Kidney (tissue), 14 donors: ENCODE results near the gene GRK1. TPM values are rescaled to one million over a fixed set of nuclear protein-coding genes. Genes with fewer than 3 reads are reported as not detected.
A peak's percentile ranks its signal among the peaks of the same experiment; 100 is the strongest.

Experiments used
- DNase-seq, 5 donors: peaks; one replicate each; pipeline ENCODE4 v3.0.0-alpha.2; 2013 to 2020
- FAIRE-seq: peaks from 2 replicates; lab custom pipeline; 2012; peaks lifted over from hg19 to GRCh38; lab: Jason Lieb, UNC
- H3K27ac ChIP-seq, 2 donors: one replicate each; pipeline ENCODE4 v1.7.0; 2013; ENCODE audit warnings: low read depth in 2 of 2, low read length in 2 of 2, inconsistent platforms in 1 of 2
- H3K27me3 ChIP-seq: one replicate; pipeline ENCODE4 v1.7.1; 2013; ENCODE audit warnings: low read length, inconsistent platforms; ENCODE audit not compliant: control insufficient read depth, insufficient read depth
- H3K36me3 ChIP-seq, 3 donors: one replicate each; pipeline versions ENCODE4 v1.7.0 to v1.7.1; 2013; ENCODE audit warnings: low read length in 3 of 3, control low read depth in 1 of 3, inconsistent platforms in 1 of 3; ENCODE audit not compliant: insufficient read depth in 3 of 3, control insufficient read depth in 2 of 3
- H3K4me1 ChIP-seq, 3 donors: one replicate each; pipeline versions ENCODE4 v1.7.0 to v1.7.1; 2013; ENCODE audit warnings: low read length in 3 of 3, inconsistent platforms in 1 of 3, low read depth in 1 of 3; ENCODE audit not compliant: control insufficient read depth in 2 of 3, insufficient read depth in 2 of 3
- H3K4me3 ChIP-seq, 3 donors: one replicate each; pipeline versions ENCODE4 v1.7.0 to v1.8.1; 2013; ENCODE audit warnings: low read length in 3 of 3, control low read depth in 1 of 3, inconsistent platforms in 1 of 3
- H3K9ac ChIP-seq, 3 donors: one replicate each; pipeline versions ENCODE4 v1.7.0 to v1.7.1; 2013; ENCODE audit warnings: low read length in 3 of 3, control low read depth in 1 of 3, inconsistent platforms in 1 of 3
- H3K9me3 ChIP-seq, 3 donors: one replicate each; pipeline versions ENCODE4 v1.7.0 to v1.7.1; 2013; ENCODE audit warnings: low read length in 3 of 3, control low read depth in 1 of 3, inconsistent platforms in 1 of 3; ENCODE audit not compliant: control insufficient read depth in 2 of 3, insufficient read depth in 1 of 3
- intact Hi-C: fragments of 100-400 bp; cut with DNase I; formaldehyde crosslinking; loops from one replicate; pipeline ENCODE4 v1.11.1; 2022
- polyA plus RNA-seq: library from polyadenylated mRNA; stranded (reverse); fragments of 350-450 nt; fragmentation: Illumina TruSeq; extraction: RNeasy Lipid Tissue Mini Kit (QIAGEN cat#74804); gene quantifications from one replicate; pipeline ENCODE4 v1.2.3, GENCODE V29; 2014; ENCODE audit warnings: low read depth, low replicate concordance; ENCODE audit not compliant: insufficient read depth
- total RNA-seq: library from RNA; stranded (reverse); fragmentation: NEBNext Ultra II Directional; extraction: Animal tissue kit (Norgen Biotek cat#: 25700); gene quantifications from one replicate; pipeline ENCODE4 v1.2.1, GENCODE V29; 2021
- TF ChIP-seq, protein P1 (sequence below): IDR thresholded peaks from 3 replicates; pipeline ENCODE4 v1.5.1; 2012; ENCODE audit warnings: mild to moderate bottlenecking, moderate library complexity, borderline replicate concordance; ENCODE audit not compliant: insufficient read depth; ENCODE audit errors: extremely low read depth
- donor health status: control.
- donor health status: control.
- donor health status: control.
- donor health status: control.
- donor health status: control.
- donor health status: DM: yes; HTN: yes; CAD: no.
- donor health status: Normal renal cell carcinoma (clear cell type).

Gene GRK1
- total and polyA plus RNA-seq, 2 donors from 2014 or later: not detected

DNA sequence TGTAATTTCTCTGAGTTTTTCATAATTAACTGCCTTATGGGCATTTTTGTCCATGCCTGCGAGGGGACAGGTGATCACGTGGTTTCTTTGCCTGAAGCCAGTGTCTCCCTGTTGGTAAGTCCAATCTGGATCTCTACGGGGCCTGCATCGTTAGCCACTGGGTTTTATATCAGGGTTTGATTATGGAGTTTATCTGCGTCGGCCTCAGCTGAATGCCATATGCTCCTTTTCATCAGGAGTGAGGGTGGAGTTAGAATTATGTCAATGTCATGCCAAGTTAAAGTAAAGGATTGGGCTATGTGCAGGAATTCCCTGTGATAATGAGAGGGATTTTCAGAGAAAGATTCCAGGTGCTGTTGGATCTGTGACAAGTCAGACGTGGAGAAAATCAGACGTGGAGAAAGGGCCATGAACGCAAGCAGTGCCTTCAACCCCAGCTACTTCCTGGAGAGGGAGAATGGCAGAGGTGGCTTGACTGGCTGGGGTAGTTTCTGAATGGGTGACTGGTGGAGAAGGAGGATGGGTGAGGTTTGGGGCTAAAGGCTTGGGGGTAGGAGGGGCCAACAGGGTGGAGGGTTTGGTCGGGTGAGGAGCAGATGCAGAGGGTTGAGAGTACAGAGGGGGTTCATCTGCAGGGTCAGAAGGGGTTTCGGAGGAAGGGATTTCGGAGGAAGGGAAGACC, 116.3 kb downstream of the GRK1 start:
- Histone ChIP-seq H3K4me1 (no peaks in the 10 kb centered on the region), H3K27ac (no peak overlapping the region), H3K4me3 (no peak overlapping the region), H3K27me3 (no peaks in the 10 kb centered on the region), H3K9me3 (no peaks in the 10 kb centered on the region), H3K36me3 (no peaks in the 10 kb centered on the region), H3K9ac (no peak overlapping the region)
- FAIRE-seq: no peak
- DNase-seq: peak in 1 of 5 donors; percentile 7
- intact Hi-C loops: no loop called here
- TF ChIP-seq, protein P1, sequence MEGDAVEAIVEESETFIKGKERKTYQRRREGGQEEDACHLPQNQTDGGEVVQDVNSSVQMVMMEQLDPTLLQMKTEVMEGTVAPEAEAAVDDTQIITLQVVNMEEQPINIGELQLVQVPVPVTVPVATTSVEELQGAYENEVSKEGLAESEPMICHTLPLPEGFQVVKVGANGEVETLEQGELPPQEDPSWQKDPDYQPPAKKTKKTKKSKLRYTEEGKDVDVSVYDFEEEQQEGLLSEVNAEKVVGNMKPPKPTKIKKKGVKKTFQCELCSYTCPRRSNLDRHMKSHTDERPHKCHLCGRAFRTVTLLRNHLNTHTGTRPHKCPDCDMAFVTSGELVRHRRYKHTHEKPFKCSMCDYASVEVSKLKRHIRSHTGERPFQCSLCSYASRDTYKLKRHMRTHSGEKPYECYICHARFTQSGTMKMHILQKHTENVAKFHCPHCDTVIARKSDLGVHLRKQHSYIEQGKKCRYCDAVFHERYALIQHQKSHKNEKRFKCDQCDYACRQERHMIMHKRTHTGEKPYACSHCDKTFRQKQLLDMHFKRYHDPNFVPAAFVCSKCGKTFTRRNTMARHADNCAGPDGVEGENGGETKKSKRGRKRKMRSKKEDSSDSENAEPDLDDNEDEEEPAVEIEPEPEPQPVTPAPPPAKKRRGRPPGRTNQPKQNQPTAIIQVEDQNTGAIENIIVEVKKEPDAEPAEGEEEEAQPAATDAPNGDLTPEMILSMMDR: no peak

DNA sequence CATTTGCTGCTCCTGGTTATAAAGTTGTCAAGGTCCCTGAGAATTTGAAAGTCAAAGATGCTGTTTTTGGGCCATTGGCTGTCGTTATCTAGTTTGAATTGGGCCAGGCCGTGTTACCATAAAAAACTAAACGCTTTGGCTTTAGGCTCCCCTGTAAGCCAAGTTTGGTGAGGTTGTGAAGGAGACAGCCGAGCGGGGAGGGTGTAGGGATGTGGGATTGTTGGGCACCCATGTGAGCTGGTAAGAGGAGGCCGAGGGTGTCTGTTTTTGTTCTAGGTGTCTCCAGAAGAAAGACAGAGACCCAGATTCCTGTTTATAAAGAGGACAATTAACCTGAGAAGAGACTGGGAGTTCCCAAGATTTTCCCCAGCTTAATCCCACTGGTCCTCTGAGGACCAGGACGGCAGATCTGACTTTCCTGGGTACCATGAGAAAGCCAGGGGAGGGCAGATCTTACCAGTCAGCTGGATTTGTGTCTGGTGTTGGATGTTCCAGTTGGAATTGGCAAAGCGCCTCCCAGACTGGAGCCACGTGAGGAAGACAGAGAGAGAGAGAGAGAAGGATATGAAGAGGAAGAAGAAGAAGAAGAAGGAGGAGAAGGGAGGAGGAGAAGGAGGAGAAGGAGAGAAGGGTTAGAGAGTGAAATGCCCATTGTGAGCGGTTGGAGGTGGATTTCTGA, 117.1 kb downstream of the GRK1 start:
- no peak for FAIRE-seq

GRCh38 chr13:113784645-113785024, 117.6 kb downstream of the GRK1 start:
- Histone ChIP-seq H3K27ac (no peak overlapping the region), H3K4me3 (no peak overlapping the region), H3K4me1 (no peaks in the 10 kb centered on the region), H3K27me3 (no peaks in the 10 kb centered on the region), H3K9me3 (no peaks in the 10 kb centered on the region), H3K36me3 (no peaks in the 10 kb centered on the region), H3K9ac (no peak overlapping the region)
- DNase-seq: no peak
- FAIRE-seq: no peak
- intact Hi-C loops: no loop called here
- TF ChIP-seq, protein P1: no peak

More for the DNA sequence above, 117.1 kb downstream of the GRK1 start:
- intact Hi-C loops: no loop called here
- Histone ChIP-seq H3K9ac (no peak overlapping the region), H3K4me1 (no peaks in the 10 kb centered on the region), H3K36me3 (no peaks in the 10 kb centered on the region), H3K9me3 (no peaks in the 10 kb centered on the region), H3K27me3 (no peaks in the 10 kb centered on the region), H3K4me3 (no peak overlapping the region), H3K27ac (no peak overlapping the region)
- no peak for DNase-seq
- TF ChIP-seq, protein P1: no peak
